HG03342 (cell line): ENCODE results near the gene ANAPC5.

ENCODE experiments used
- ATAC-seq: cut with Tn5 transposase; IDR thresholded peaks from one replicate; pipeline ENCODE4 v1.9.1; 2021; ENCODE audit warnings: mild to moderate bottlenecking, moderate library complexity; ENCODE audit not compliant: unreplicated experiment

ANAPC5 gene

DNA sequence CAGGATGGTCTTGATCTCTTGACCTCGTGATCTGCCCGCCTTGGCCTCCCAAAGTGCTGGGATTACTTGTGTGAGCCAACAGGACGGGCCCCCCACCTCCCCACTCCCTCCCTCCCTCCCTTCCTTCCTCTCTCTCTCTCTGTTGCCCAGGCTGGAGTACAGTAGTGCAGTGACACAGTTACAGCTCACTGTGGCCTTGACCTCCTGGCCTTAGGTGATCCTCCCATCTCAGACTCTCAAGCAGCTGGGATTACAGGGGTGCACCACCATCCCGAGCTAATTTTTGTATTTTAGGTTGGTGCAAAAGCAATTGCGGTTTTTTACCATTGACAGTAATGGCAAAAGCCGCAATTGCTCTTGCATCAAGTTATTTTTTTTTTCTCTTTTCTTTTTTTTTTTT lies 19.2 kb upstream of the ANAPC5 start:
- no peak for ATAC-seq

DNA sequence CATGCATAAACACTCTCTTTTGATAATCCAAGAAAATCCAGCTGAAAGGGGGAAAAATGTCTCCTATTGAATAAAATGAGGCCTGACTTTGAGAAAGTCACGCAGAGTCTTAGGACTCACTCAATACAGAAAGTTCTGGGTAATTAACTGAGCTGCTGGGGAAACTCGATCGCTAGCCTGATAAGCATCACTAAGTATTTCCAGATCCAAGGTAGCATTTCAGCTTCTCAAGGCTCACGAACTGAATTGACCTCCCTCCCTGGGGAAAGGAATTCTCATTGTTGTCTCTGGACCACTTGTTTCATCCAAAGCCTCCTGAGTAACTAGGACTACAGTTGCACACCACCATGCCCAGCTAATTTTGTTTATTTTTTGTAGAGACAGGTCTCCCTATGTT lies 13.8 kb upstream of the ANAPC5 start:
- ATAC-seq: no peak

DNA sequence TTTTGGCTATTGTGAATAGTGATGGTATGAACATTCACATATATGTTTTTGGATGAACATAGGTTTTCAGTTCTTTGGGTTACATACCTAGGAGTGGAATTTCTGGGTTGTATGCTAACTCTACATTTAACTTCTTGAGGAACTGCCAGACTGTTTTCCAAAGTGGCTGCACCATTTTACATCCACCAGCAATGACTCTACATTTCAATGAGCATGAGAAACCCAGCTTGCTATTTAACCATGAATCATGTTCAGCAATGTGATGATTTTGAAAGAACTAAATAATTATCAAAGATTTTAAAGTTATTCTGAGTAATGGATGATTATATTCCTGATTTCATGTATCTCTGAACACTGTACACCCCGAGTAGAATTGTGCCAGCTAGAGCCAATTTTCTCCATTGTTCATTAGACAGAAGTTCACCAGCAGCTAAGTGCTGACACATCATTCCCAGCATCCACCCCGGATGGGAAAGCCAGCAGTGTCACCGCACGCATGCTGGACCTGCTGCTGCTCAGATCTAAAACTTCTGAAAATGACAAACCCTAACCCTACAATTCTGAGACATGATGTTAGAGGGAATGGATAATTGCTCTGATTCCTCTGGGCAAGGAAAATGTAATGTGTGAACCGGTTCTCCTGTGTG lies 13.3 kb upstream of the ANAPC5 start:
- ATAC-seq: no peak

DNA sequence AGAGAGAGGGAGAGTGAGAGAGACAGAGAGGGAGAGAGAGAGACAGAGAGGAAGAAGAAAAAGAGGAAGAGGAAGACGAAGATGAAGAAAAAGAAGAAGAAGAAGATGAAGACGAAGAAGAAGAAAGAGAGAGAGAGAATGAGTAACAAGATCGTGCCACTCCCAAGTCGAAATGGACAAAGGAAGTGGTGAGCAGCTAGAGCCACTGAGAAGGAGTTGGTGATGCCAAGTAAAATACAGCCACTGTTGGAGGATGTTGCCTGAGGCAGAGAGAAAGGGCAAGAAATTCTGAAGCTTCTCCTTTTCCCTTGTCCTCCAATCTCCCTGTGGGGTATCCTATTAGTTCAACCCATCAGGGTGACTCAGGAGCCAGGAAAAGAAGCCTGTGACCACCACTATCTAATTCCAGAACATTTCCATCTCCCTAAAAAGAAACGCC lies 12.5 kb upstream of the ANAPC5 start:
- no peak for ATAC-seq

DNA sequence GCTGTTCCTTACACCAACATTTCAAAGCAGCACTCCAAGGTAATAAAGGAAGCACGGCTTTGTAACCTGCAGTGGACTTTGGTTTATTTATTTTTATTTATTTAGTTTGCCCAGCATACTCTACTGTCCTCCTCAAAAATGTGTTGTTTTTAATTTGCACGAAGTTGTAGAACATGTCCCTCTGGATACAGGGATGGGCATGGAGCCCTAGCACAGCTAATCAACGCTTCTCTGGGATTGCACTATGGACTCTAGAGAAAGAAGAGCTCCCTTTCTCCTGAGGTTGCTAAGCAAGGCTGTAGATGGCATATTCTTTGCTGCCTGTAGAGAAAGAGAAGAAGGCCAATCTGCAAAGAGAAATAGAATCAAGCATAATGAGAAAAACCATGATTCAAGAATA lies 5.9 kb upstream of the ANAPC5 start:
- ATAC-seq: no peak

DNA sequence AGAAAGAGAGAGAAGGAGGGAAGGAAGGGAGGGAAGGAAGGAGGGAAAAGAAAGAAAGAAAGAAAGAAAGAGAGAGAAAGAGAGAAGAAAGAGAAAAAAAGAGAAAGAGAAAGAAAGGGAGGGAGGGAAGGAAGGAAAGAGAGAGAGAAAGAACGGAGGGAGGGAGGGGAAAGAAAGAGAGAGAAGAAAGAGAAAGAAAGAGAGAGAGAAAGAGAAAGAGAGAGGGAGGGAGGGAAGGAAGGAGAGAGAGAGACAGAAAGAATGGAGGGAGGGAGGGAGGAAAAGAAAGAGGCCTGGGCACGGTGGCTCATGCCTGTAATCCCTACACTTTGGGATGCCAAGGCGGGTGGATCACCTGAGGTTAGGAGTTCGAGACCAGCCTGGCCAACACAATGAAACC lies 5.1 kb upstream of the ANAPC5 start:
- ATAC-seq: no peak

DNA sequence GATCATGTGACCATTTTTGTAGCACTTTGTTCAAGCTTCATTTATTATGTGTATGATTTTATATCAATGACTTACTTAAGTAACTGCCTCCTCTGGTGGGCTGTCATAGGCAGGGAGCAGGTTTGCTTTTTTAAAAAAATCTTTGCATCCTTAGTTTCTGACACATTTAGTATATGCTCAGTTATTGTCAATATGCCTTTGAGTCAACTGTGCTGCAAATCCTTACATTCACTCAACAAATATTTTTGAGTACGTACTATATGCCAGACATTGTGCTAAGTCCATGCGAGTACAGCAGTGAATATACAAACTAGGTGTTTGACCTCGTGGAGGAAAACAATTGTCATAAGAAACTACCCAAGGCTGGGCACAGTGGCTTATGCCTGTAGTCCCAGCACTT lies 4.4 kb upstream of the ANAPC5 start:
- ATAC-seq: no peak

DNA sequence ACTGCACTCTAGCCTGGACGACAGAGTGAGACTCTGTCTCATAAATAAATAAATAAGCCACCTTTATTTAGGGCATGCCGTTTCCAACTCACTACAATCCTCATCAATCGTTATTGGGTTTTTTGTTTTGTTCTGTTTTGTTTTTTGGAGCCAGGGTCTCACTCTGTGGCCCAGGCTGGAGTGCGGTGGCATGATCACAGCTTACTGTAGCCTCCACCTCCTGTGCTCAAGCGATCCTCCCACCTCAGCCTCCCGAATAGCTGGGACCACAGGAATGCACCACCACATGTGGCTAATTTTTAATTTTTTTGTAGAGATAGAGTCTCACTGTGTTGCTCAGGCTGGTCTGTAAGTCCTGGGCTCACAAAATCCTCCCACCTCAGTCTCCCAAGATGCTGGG lies 3.6 kb upstream of the ANAPC5 start:
- no peak for ATAC-seq

DNA sequence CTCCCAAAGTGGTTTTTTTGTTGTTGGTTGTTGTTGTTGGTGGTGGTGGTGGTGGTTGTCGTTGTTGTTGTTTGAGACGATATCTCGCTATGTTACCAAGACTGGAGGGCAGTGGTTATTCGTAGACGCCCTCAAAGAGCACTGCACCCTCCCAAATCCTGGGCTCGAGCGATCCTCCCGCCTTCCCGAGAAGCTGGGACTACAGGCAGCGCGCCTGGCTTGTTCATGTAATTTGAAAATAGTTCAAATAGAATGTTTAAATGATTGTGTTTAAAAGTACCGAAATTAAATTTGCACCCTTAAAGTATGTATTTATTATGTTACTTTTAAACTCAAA lies 439 bp upstream of the ANAPC5 start:
- ATAC-seq: peak; percentile 20

DNA sequence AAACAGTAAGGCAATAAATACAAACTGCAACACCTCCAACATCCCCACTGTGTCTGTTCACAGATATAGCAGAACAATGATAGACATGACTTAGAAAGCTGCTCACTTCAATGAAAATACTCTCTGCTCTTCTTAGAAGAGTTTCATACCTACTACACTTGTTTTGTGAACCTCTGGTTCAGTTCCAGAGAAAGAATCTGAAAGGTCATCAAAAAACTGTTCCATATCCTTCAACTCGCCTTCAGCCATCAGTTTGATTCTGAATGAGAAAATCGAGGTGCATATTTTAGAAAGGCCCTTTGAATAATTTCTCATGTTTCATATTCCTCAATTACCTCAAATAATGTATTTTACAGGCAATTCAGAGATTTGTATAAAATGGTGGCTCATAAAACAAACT lies 5.5 kb downstream of the ANAPC5 start:
- no peak for ATAC-seq

DNA sequence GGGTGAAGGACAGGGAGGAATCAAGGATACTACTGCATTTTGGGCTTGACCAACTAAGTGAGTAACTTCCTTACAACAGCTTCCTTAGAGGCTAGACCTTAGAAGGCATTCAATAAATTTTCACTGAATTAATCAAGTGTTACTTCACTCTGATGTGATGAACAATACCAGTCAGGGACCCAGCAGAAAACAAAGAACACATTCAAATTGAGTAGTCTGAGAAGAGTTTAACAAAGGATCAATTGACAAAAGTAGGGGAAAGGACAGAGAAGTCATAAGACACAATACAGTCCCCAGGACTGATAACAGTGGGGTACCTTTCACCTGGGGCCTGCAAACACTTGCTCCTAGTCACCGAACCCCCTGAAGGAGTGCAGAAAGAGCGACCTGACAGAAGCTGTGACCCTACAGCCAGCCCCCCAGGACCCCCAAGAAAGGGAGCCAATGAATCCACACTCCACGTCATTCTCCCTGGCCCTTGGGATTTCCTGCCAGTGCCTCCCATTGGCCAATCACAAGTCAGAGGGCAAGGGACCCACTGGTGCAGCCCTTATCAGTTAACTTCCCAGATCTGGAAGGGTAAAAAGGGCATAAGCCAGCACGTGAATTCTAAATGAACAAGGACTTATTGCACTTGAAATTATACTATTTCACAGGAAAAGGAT lies 6.9 kb downstream of the ANAPC5 start:
- ATAC-seq: no peak

DNA sequence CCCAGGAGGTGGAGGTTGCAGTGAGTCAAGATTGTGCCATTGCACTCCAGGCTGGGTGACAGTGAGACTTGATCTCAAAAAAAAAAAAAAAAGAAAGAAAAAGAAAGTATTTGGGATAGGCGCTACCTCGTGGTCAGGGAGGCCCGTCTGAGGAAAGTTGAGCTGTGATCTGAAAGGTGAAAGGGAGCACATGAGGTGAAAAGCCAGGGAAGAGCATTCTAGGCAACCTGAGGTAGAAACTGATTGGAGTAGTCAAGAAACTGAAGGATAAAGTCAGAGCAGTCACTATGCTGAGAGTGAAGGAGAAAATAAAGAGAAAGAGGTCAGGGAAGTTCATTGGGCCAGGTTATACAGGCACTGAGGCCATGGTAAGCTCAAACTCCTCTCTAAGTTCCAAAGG lies 7.7 kb downstream of the ANAPC5 start:
- ATAC-seq: no peak

DNA sequence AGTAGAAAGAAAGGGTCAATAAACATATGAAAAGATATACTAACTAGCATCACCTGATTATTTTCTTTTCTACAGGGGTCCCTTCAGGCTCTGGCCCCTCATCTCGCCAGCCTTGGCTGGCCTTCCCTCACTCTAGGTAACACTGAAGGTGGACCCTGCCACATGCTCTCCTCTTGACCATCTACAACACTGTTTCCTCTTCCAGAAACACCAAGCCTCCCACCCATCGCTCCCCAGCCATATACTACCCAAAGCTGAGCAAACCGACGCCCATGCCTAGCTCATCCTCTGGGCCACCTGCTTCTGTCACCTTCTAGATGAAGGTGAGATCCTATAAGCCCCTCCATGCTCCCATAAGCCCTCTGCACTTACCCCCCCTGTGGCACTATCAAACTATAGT lies 14.8 kb downstream of the ANAPC5 start:
- no peak for ATAC-seq

DNA sequence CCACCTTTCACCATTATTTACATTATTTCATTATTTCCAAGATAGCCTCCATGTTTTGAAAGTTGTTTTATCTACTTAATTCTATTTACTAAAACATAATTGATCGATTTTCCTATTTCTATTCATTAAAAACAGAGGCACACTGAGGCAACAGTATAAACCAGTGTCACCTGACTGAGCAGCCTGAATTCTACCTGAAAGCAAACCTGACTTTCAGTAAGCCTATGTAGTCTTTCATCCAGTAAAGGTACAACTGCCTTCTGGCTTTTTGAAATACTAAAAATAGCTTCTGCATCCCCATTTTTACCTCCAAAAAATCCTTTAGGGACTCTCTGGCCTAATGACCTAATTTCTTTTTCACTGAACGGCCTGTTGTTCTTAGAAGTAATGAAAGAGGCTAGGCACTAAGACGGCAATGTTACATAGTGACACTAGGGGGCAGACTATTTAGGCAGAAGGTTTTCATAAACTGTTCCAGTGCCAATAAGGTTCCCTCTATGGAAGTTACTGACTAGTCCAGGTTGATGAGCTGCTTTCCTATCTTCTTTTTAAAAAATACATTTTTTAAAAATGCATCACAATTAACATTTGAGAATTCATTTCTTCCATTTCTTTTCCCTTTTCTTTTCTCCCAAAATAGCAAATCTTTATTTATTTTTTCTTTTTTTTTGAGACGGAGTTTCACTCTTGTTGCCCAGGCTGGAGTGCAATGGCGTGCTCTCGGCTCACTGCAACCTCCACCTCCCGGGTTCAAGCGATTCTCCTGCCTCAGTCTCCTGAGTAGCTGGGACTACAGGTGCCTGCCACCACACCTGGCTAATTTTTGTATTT lies 17.5 kb downstream of the ANAPC5 start:
- peak; percentile 65 for ATAC-seq

DNA sequence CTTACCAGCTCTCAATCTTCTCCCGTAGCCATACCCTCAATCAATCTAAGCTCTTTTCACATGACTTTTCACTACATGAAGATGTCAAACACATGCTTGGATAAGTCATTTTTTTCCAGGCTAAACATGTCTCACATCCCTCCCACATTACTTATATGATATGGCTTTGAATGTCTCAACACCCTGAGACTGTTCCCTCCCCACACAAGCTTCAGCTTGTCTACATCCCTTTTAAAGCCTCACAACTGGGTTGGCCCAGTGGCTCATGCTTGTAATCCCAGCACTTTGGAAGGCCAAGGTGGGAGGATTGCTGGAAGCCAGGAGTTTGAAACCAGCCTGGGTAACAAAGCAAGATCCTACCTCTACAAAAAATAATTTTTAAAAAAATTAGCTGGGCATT lies 18.5 kb downstream of the ANAPC5 start:
- no peak for ATAC-seq

DNA sequence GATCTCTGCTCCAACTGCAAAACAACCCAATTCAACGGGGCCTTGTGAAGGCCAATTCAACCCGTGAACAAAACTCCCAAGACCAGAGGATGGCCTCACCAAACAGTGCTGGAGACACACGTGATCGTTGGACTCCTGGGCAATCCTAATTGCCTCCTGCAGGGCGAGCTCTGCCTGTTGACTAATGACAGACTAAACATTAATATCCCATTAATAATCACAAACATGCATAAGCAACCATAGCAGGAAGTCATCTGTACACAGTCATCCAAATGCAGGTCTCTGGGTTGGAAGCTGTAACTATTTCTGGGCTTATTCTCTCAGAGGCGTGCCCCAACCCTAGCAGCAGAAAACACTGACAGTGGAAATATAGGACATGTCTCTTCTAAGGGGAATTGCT lies 21.0 kb downstream of the ANAPC5 start:
- no peak for ATAC-seq

DNA sequence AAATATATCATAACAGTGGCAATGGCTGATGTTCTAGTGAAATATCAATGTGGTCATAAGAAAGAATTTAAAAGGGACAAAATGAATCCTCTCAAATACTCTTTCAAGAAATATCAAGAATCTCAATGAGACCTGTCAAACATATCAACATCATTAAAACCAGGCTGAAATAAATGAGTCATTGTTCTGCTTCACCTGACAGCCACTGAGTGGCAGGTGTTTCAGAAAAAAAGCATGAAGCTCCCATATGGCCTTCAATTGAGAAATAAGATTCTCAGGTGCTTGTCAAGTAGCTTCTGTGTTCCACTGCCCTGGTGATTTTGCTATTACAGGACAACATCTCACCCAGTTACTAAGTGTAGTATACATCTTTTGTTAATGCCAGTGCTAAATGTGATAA lies 21.5 kb downstream of the ANAPC5 start:
- ATAC-seq: no peak

DNA sequence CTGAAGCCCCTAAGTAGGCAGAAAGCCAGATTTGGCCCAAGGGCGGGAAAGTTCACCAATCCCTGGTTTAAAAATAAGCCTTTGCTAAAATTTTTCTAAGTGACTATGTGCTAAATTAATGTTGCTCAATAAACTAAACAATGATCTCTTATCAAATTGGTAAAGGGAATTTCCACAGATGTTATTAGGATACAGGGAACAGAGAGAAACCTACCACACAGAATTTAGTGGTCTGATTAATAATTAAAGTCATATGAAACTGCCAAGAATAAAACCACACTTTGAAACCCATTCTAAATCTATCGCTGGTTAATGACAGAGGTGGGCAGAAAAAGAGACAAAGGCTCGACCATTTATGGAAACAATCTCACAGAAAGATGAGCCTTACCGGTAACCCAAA lies 22.0 kb downstream of the ANAPC5 start:
- no peak for ATAC-seq

DNA sequence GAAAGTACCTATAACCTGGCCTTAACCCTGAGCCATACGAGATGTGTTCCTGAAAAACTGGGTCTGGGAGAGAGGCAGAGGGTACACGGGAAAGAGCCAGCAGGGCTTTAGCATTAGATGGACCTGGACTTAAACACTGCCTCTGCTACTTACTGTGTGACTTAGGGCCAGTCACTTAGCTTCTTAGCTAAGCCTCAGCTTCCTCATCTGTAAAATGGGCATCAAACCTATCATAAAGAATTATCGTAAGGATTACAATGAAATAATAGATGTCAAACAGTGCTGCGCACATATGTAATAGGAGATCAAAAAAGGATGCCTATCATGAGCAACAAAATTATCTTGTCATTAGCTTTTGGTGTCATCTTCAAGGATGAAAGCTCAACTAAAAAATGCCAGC lies 23.6 kb downstream of the ANAPC5 start:
- ATAC-seq: no peak

DNA sequence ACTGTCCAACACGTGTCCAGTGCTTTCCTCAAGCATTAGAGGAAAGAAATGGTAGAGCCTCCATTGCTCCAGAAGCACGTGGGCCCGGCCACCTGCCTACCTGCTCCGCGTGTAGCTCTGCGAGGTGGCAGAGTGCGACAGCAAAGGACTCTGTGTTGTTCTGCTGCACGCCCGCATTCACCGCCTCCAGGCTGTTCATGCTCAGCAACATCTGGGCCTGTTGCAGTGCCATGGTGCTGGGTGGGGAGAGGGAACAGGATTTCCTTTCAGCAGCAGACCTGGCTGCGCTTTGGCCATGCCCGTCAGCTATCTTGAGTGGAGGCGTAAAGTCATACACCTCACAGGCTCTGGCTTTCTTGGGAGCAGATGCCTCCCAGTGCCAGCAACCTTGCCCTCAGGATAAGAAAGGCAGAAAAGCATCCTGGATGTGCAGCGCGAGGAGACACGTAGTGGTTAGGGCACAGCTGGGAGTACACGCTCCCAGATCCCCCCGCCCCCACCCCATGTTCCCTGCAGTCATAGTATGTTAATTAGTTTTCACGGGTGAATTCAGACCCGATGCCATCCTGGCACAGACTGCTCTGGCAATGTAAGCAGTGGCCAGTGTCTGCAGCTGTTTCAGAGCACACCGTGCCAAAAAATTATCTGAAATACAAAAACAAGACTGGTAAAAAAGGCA lies 25.1 kb downstream of the ANAPC5 start:
- no peak for ATAC-seq

DNA sequence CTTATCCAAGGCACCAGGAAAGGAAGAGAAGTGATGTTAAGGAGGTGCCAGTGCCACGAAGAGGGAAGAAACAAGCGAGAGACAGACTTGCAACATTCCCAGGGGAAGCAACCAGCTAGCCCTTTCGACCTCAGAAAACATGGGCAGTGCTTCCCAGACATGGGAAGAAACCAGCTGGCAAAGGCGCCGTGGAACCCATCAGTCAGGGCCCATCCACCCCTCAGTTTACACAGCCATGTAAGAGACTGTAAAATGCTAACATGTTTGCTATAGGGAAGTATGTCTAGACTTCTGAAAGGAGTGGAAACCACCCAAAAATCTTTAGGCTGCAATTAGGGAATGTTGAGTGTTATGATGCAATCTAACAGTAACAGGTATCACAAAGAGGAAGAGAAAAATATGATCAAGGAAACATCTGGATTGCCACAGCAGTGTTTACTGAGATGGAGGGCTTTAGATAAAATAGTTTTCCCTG lies 26.3 kb downstream of the ANAPC5 start:
- ATAC-seq: no peak

DNA sequence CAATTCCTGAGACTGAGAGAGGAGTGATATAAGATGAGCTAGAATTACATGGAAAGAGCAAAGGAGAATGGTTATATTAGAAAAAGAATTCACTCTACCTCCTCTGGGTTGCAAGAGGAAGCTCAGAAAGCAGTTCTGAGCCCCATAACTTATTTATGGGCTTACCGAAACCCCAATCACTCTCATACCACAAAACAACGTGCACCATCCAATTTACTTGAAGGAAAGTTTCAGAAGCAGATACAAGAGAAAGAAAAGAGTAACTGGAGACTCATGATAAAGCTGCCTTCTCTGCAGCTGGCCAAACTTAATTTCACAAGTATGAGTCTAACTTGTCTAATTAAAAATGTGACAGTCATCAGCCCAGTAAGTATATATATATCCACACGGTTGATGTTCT lies 28.3 kb downstream of the ANAPC5 start:
- ATAC-seq: no peak
